DND-41 (cell line): Measurements from ENCODE around the gene SDCBP2.

Experiments used
- EZH2 ChIP-seq: IDR thresholded peaks from 3 replicates; pipeline ENCODE4 v1.6.1; 2012; ENCODE audit warnings: borderline replicate concordance, low read depth, mild to moderate bottlenecking, moderate library complexity, low read length, inconsistent platforms; ENCODE audit not compliant: severe bottlenecking
- TF ChIP-seq, protein P1 (sequence below): IDR thresholded peaks from 2 replicates; pipeline ENCODE4 v1.5.1; 2012; ENCODE audit warnings: borderline replicate concordance, low read length, moderate library complexity, mild to moderate bottlenecking; ENCODE audit not compliant: poor library complexity, severe bottlenecking; ENCODE audit errors: extremely low read depth

DNA sequence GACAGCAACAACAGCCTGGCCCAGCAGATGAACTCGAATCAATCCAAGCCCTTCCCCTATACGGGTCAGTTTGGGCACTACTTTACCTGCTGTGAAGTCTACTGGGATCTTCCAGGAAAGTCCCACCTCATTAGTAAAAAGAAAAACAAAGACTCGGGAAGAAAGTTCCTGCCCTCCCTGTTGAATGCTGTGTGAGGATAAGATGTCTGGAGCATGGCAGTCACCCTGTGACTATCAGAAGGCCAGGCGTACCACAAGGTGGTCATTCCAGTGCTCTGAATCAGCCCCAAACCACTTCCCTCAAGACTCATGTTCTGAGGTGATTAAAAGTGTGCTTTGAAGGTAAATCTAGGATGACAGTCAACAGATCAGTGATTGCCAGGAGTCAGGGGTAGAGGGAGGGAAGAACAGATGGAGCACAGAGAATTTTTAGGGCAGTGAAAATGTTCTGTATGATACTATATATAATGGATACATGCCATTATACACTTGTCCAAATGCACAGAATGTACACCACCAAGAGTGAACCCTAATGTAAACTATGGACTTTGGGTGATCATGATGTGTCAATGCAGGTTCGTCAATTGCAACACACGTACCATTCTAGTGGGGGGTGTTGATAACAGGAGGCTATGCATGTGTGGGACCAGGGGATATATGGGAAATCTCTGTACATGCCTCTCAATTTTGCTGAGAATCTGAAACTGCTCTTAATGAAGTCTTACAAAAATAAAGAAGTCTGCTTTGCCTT lies 49.2 kb upstream of the SDCBP2 start:
- TF ChIP-seq, protein P1, sequence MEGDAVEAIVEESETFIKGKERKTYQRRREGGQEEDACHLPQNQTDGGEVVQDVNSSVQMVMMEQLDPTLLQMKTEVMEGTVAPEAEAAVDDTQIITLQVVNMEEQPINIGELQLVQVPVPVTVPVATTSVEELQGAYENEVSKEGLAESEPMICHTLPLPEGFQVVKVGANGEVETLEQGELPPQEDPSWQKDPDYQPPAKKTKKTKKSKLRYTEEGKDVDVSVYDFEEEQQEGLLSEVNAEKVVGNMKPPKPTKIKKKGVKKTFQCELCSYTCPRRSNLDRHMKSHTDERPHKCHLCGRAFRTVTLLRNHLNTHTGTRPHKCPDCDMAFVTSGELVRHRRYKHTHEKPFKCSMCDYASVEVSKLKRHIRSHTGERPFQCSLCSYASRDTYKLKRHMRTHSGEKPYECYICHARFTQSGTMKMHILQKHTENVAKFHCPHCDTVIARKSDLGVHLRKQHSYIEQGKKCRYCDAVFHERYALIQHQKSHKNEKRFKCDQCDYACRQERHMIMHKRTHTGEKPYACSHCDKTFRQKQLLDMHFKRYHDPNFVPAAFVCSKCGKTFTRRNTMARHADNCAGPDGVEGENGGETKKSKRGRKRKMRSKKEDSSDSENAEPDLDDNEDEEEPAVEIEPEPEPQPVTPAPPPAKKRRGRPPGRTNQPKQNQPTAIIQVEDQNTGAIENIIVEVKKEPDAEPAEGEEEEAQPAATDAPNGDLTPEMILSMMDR = no peak
- no peak for TF ChIP-seq EZH2
